ENCODE measurements around the gene CHAD. TPM values are rescaled to one million over a fixed set of nuclear protein-coding genes. Genes with fewer than 3 reads are reported as not detected.
A peak's percentile ranks its signal among the peaks of the same experiment; 100 is the strongest.
"Not testable (repeated sequence)": the region's sequence is repeated elsewhere in the genome, so short reads cannot be mapped to it uniquely, and the experiment has no call there.

Gene CHAD
- total RNA-seq, 4 donors from 2014 or later = not detected

- DNase-seq (ENCODE audit: low spot score in 2 of 2) = no peak
- TF ChIP-seq EP300 (IDR thresholded peaks at IDR 0.05) = no peak
- TF ChIP-seq POLR2A (IDR thresholded peaks at IDR 0.05) = no peak
- TF ChIP-seq, protein P1, sequence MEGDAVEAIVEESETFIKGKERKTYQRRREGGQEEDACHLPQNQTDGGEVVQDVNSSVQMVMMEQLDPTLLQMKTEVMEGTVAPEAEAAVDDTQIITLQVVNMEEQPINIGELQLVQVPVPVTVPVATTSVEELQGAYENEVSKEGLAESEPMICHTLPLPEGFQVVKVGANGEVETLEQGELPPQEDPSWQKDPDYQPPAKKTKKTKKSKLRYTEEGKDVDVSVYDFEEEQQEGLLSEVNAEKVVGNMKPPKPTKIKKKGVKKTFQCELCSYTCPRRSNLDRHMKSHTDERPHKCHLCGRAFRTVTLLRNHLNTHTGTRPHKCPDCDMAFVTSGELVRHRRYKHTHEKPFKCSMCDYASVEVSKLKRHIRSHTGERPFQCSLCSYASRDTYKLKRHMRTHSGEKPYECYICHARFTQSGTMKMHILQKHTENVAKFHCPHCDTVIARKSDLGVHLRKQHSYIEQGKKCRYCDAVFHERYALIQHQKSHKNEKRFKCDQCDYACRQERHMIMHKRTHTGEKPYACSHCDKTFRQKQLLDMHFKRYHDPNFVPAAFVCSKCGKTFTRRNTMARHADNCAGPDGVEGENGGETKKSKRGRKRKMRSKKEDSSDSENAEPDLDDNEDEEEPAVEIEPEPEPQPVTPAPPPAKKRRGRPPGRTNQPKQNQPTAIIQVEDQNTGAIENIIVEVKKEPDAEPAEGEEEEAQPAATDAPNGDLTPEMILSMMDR (IDR thresholded peaks at IDR 0.05) = no peak
- 72 to 77% methylated on average over 6 of the region's 6 CpGs for WGBS, 2 donors
Observed at GRCh38 chr17:50474523-50474922, 5.8 kb upstream of the CHAD start.

GRCh38 chr17:50473901-50474300, 5.2 kb upstream of the CHAD start:
- TF ChIP-seq, protein P1 (IDR thresholded peaks at IDR 0.05) = no peak
- TF ChIP-seq POLR2A (IDR thresholded peaks at IDR 0.05) (no peak), EP300 (IDR thresholded peaks at IDR 0.05) (no peak)
- no peak overlapping the region for H3K4me3 ChIP-seq
- 89 to 91% methylated on average over 11 of the region's 11 CpGs for WGBS, 2 donors
- no peaks in the 10 kb centered on the region for H3K9me3 ChIP-seq
- H3K36me3 ChIP-seq = peaks cover 0 to 42% (median 0%) of the 10 kb centered on the region in 3 donors
- peaks cover 0 to 19% (median 7%) of the 10 kb centered on the region in 4 donors for H3K4me1 ChIP-seq
- no peak overlapping the region for H3K27ac ChIP-seq
- DNase-seq (ENCODE audit: low spot score in 2 of 2) = no peak
- peaks cover 0 to 5% of the 10 kb centered on the region in 2 donors for H3K27me3 ChIP-seq

More at GRCh38 chr17:50474523-50474922, 5.8 kb upstream of the CHAD start:
- no peak overlapping the region for H3K27ac ChIP-seq
- H3K4me1 ChIP-seq = peaks cover 0 to 18% (median 4%) of the 10 kb centered on the region in 4 donors
- H3K9me3 ChIP-seq = no peaks in the 10 kb centered on the region
- no peaks in the 10 kb centered on the region for H3K27me3 ChIP-seq
- H3K36me3 ChIP-seq = peaks cover 0 to 42% (median 0%) of the 10 kb centered on the region in 3 donors
- H3K4me3 ChIP-seq = no peak overlapping the region

- peaks cover 0 to 20% (median 13%) of the 10 kb centered on the region in 4 donors for H3K4me1 ChIP-seq
- not testable (repeated sequence) for H3K4me3 ChIP-seq; DNase-seq (ENCODE audit: low spot score in 2 of 2); H3K9me3 ChIP-seq; H3K27ac ChIP-seq
- WGBS, 2 donors = 77 to 80% methylated on average over 13 of the region's 13 CpGs
- H3K27me3 ChIP-seq = peaks cover 0 to 16% of the 10 kb centered on the region in 2 donors
- peaks cover 0 to 42% (median 0%) of the 10 kb centered on the region in 3 donors for H3K36me3 ChIP-seq
- TF ChIP-seq, protein P1 (IDR thresholded peaks at IDR 0.05) = peak in 1 of 5 experiments; percentile 6
Observed at GRCh38 chr17:50472761-50473161, 4.1 kb upstream of the CHAD start.

DNA sequence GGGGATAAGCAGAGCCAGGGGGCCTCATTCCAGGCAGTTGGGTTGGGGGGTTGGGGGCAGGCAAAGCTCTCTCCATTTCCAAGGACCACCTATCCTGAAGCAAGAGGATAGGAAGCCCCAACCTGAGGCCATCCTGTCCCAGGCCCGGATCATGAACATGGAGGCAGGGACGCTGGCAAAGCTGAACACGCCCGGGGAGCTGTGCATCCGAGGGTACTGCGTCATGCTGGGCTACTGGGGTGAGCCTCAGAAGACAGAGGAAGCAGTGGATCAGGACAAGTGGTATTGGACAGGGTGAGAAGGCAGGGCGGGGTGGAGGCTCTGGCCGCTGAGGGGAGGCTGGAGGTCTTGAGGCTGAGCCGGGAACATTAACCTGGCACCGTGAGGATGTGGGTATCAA, 3.6 kb upstream of the CHAD start:
- TF ChIP-seq EP300 (IDR thresholded peaks at IDR 0.05) (no peak), POLR2A (IDR thresholded peaks at IDR 0.05) (no peak)
- TF ChIP-seq, protein P1 (IDR thresholded peaks at IDR 0.05) = no peak
- DNase-seq (ENCODE audit: low spot score in 2 of 2) = no peak
- Histone ChIP-seq H3K4me3 (no peak overlapping the region), H3K4me1 (peaks cover 0 to 18% (median 13%) of the 10 kb centered on the region in 4 donors), H3K27ac (no peak overlapping the region), H3K9me3 (no peaks in the 10 kb centered on the region), H3K36me3 (peaks cover 0 to 42% (median 0%) of the 10 kb centered on the region in 3 donors), H3K27me3 (peaks cover 0 to 17% of the 10 kb centered on the region in 2 donors)
- 87 to 93% methylated on average over 10 of the region's 10 CpGs for WGBS, 2 donors

DNA sequence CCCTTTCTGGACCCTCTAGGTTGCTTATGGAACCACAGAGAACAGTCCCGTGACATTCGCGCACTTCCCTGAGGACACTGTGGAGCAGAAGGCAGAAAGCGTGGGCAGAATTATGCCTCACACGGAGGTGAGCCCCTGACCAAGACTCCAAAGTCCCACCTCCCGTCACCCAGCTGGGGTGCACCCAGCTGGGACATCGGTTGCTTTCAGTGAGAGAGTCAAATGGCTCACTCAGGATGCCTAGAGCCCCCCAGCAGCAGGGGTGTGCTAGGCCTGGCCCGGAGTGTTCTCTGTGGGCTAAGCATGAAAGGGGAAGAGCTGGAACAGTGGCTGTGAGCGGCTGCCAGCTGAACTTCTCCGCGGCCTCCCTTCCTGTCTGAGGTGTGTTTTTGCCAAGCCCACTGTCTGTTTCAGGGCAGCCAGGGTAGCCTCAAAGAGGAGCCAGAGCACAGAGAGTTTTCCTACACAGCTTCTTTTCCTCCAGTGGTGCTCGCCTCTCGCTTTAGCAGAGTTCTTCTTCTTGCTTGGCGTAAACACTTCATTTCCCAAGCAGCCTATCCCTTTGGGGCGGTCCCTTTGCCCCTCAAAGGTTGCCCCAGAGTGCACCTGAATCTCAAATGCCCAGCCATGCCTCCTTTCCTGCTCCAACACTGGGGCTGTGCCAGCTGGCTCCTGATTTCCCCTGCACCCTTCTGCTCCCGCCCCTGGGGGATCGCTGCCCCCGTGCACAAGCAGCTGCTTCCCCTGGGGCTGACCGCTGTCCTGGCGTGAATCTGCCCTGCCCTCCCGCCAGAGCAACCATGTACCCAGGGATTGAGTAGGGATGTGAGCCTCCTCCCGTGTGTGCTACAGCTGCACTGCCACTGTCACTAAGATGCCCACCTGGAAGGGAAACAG, 2.6 kb upstream of the CHAD start:
- DNase-seq (ENCODE audit: low spot score in 2 of 2) = no peak
- no peak overlapping the region for H3K4me3 ChIP-seq
- WGBS, 2 donors = 78 to 81% methylated on average over 22 of the region's 22 CpGs
- H3K36me3 ChIP-seq = peaks cover 0 to 46% (median 0%) of the 10 kb centered on the region in 3 donors
- no peak for TF ChIP-seq EP300 (IDR thresholded peaks at IDR 0.05)
- no peak for TF ChIP-seq POLR2A (IDR thresholded peaks at IDR 0.05)
- TF ChIP-seq, protein P1 (IDR thresholded peaks at IDR 0.05) = no peak
- peaks cover 0 to 18% (median 13%) of the 10 kb centered on the region in 4 donors for H3K4me1 ChIP-seq
- no peaks in the 10 kb centered on the region for H3K9me3 ChIP-seq
- no peak overlapping the region for H3K27ac ChIP-seq
- H3K27me3 ChIP-seq = peaks cover 0 to 17% of the 10 kb centered on the region in 2 donors

Measured in tibial nerve (tissue), 4 donors.